Measurements from ENCODE around the gene CDC42EP5.

DNA sequence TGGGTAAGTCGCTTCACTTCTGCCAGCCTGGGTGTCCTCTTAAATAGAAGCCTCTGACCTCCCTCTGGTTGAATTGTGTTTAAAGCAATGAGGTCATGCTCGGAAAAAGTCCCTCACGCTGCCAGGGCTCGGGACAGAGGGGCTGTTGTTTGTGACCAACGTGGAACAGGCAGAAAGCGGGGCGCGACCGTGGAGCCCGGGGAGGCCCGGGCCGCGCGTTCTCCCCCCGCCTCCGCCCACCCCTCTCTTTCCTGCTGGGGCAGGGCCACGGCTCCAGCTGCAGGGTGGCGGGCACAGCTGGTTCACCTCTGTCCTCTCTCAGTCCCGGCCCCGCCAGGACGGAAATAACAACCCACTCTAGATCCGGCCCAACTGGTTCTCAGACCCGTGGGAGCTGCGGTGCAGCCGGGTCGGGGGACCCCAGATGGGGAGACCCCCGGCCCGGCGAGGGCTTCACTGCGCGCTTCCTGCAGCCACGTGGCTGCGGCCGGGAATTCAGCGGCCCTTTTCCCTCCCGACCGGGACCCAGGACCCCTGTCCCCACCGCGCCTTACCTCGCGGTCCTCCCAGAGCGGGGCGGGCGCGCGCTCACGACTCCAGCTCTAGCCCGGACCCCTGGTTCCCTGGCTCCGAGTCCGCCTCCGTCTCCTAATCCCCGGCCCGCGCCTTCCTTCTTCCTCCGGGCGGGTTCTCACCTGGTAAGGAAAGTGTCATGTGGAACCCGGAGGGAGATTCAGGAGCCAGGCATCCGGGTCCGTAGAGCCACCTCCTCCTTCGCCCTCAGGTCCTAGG, 1.9 kb downstream of the CDC42EP5 start:
- TF ChIP-seq CTCF (IDR thresholded peaks at IDR 0.05; ENCODE audit: low read length) (no peak), EZH2 (IDR thresholded peaks at IDR 0.05; ENCODE audit: borderline replicate concordance, low read length) (no peak)

All from OCI-LY1 (cell line).